Measurements from ENCODE around the gene THSD4.
A peak's percentile ranks its signal among the peaks of the same experiment; 100 is the strongest.

The THSD4 gene

DNA sequence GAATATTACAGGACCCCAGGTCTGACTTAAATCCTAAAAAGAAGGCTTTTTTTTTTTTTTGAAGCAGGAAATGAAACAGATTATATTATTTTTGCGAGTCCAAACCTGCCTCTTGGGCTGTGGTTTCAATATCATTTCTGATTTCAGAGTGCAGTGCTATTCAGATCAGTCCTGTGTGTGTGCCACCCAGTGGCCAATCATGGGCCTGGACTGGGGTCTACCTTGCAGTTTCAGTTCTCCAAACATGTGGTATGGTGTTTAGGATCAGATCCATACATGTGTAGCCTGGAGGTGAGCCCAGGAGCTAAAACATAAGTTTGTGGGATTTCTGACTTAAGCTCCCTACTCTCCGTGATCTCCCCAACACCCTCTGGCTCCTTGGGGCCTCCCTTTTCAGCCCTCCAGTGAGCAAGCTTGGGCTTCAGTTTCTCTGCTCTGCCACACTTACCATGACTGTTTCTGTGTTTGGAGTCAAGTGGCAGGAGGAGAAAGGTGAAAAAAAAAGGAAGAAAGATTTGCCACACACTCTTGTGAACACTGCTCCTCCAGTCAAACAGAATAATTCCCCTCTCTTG is 12.1 kb upstream of the THSD4 start:
- DNase-seq: peak; percentile 8 to 19

DNA sequence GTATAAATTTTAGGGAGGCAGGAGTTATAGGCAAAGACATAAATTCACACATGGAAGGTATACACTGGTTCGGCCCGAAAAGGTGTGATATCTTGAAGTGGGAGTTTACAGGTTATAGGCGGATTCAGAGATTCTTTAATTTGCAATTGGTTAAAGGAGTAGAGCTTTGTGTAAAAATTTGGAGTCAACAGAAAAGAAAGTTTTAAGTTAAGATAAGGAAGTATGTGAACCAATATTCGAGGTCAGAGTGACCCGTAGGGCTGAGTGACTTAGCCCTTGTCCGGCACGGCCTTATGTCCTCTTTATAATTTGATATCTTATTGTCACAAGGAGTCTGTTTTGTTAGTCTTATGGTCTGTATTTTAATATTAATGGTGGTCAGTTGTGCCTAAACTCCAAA is 10.6 kb upstream of the THSD4 start:
- no peak for DNase-seq

DNA sequence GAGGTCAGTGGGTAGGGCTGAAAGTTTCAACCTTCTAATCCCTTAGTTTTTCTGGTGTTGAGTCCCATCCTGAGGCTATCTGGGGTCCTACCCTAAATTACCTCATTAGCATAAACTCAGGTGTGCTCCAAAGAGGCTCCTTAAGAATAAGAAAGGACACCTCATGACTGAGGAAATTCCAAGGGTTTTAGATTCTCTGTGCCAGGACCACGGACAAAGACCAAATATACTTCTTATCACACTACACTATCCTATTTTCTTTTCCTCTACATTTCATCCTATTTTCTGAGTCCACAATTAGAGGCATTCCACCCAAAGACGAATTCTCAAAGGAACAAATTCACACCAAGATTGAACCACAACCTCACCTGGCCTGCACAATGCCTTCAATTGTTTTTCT is 9.8 kb upstream of the THSD4 start:
- DNase-seq: no peak

DNA sequence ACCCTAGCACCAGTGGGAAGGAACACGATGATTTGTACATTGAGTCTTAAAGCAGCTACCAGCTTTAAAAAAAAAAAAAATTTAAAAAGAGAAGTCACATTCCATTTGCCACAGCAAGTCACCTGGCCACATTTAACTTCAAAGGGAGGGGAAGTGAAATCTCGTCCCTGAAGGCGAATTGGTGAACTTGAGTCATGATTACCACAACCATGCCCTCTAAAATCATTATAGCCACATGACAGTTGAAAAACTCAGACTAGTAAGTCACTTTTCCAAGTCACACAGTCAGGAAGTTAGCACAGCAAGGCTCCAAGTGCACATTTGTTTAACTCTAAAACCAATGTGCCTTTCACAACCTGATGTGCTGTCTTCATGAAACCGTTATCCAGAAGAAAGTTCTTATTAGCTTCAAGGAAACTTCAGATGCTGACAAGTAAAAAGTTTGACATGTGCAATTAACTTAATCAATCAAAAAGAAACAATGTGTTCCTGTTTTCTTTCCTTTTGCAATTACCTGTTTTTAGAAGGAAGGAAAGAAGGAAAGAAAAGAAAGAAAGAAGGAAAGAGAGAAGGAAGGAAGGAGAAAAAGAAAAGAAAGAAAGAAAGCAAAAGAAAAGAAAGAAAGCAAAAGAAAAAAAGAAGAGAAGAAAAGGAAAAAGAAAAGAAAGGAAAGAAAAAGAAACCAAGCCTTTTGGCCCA is 8.3 kb upstream of the THSD4 start:
- no peak for DNase-seq

DNA sequence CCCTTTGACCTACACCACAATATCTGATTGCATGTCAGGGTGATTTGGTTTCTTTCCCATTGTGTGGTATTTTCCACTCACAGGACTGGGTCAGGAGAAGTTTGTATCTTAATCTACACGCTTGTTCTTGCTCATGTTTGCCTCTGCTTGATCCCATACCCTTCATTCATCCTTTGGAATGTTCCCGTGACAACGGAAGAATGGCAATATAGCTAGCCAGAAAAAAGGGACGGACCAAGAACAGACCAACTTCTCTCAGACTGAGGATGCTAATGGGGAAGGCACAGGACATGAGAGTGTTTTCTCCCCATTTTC is 7.8 kb upstream of the THSD4 start:
- no peak for DNase-seq

DNA sequence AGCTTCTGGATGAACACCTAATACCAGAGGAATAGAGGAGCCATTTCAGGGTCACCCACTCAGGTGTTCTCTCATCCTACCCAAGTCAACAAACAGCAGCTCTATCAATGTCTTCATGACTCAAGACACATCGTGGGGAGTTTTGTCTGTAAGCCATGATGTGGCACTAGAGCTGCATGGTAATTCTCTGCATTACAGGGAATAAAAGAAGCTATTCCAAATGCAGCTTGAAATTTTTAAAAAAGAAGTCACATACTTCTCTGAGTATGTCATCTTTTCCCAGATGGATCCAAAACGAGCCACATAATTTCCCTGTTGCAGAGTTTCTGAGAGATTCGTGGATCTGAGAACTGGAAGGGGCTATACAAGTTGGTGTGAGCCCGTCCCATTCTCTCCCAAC is 6.1 kb upstream of the THSD4 start:
- no peak for DNase-seq

DNA sequence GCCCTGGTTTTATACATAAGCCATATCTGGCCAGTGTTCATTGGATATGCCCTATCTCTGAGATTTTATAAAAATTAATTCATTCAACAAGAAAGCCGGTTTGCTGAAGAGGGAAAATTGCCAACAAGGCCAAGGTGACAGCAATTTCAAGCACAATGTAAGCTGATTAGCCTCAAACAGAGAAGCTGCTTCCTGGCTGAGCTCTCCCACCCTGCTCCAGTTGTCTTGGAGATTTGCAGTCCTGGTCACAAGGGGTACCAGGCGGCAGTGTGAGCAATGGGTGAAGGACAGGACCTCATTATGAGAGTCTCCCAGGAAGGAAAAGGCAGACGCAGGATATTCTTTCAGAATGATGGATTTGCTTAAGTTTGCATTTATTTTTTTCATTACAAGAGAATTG is 5.4 kb upstream of the THSD4 start:
- no peak for DNase-seq

DNA sequence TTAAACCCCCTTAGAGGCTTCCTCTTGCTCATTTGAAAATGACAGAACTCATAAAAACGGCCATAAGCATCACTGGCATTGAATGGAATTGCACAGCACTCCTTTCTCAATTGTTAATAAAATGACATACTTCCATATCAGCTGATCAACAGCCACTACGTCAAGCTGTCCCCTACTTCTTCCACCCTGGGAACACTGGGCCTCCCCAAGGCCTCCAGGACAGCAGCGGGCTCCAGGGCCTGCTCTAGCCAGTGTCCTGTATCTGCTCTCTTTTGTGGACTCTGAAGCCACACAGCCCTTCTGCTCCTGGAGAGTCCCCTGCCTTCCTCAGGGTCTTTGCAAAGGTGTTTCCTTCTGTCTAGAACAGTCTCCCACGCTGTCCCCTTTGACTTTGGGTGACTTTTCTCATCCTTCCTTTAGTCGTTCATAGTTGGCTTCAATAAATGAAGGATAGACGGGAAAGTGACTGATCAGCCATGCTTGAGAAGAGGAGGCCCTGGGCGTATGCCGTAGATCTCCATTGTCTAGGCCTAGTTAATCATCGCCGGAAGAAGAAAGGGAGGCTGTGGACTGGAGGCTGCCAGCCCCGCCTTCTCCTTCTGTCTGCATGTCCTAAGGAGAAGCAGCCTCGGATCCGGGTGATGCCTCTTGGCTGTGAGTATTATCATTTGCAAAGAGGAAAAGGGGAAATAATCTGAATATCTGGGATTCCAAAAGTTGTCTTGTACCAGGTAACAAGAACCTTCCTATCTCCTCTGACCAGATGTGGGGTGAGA is 4.7 kb upstream of the THSD4 start:
- no peak for DNase-seq

DNA sequence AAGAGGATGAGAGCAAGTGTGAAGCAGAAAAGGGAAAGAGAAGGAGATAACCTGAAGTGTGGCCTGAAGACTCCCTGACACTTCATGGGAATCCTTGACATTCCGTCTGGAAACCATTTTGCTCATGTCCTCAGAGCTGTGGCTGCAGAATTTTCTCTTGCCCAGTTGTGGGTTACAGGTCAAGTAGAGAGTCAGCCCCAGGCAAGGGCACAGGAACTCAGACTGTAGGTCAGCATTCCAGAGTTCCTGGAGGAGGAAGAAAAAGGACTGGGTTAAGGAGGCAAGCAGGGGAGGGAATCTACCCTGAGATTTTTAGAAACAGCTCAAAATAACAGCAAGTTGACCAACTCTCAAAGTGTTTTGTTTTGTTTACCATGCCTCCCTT is 4.1 kb upstream of the THSD4 start:
- no peak for DNase-seq

DNA sequence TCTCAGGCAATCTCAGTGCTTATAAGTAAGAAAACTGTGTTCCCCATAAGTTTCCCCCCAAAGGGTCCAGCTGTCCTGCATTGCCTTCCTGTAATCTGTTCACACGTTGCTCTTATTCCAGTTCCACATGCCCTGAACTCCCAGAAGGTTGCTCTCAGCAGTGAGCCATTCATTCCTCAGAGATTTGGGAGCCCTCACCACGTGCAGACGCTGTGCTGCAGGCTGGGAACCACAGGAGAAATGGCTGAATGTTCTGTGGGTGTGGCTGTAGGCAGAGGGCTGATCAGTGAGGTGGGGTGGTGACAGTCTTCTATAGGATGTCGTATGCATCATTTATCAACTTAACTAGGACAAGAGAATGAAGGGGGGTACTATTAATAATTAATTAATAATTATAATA is 3.3 kb upstream of the THSD4 start:
- no peak for DNase-seq

DNA sequence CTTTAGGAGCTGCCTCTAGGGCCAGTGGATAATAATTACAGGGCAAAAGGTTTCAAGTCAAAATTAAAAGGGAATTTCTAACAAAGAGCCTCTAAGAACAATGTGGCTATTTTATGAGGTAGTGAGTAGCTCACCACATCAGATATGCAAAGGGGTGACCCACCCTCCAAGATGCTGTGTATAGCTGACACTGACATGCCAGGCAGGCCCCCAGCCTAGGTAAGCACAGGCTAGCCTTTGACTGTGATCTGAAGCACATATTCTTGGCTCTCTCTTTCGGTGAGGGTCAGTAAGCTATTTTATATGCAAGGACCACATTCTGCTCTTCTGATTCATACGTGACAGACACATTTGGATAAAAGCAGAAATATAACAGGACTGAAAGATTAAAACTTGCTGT is 2.8 kb upstream of the THSD4 start:
- no peak for DNase-seq

DNA sequence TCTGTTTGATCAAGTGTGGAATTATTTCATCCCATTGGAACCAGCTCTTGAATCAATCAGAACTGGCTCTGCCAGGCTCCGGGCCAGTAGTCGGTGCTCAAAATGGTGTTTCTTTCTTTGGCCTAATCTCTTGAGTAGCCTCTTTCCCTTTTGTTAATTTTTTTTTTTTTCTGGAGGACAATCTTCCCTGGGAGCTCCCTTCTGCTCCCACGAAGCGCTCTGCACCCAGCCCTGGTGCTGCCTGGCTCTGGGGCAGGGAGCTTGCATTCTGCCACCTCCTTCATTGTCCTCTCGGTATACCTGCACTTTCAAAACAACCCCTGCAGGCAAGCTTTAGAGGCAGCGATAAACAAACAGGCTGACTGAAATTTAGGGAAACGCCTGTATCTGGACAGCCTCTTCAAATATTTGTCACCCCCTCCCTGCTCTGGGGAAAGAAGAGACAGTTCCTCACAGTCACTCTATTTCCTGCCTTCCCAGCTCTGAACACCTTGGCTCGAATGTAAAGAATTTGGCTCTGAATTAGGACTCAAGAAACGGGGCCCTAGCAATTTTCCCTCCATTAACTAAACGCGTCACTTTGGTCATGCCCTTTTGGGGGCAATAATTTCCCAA is 1.1 kb upstream of the THSD4 start:
- DNase-seq: no peak

DNA sequence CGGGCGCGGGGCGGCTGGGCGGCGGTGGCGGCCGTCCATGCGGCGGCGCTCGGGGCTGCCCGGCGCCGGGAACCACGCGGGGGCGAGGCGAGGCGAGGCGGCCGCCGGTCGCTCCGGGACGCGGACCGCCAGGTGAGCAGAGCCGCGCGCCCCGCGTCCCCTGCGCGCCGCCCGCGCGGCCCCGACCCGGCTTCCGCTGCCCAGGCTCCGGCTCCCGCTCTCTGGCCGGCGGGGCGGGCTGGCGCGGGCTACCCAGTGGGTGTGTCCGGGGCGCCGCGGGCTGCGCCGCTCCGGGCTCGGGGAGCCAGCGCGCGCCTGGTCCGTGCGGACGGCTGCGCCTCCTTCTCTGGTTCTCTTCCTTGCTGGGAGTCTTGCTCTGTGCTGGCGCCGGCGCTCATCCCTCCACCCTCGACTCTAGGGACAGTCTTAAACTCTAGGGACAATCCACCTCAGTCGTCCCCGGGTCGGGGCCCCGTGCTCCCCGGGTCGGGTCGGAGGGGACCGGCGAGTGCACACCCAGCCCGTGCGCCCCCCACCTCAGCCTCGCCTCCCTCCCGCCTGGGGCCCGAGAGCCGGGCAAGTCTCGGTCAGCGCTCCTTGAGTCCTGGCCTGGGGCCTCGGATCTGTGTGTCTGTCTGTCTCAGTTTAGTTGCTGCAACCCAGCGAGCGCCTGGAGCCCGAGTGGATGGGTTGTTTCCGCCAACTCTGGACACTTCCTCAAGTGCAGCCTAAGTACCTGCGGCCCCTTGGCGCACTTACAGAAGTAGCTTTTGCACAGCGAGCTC is 488 bp downstream of the THSD4 start:
- no peak for DNase-seq

DNA sequence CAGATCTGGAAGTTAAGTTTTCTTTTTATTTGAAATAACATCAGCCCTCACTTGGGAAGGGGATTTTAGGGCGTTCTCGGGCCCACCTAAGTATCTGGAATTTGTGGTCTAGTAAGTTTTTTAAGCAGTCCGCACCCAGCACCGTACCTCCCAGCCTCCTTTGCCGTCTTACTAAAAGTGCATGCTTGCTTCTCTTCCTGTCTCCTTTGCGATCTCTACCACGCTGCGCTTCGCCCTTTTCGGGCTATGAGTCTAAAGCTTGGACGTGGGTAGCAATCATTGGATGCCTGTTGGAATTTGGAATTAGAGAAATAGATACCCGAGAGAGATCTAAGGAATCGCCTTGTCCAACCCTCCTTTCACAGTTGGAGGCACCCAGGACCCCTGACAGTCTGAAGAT is 1.1 kb downstream of the THSD4 start:
- DNase-seq: no peak

DNA sequence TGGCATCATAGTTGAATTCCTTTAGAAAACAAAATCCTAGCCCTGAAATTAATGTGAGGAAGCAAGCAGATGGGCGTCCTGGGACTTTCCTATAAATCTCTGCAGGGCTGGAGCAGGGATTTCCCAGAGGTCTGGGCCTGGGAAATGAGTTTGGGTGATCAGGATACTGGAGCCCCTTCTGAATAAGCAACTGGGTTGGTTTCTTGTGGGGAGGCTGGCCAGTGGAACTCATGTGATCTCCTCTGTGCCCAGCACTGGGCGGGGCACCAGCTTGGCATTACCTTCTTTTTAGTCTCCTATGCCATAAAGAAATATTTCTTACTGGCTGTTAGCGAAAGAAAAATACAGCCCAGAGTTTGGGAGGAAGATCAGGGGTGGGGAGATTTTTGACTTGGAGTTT is 1.7 kb downstream of the THSD4 start:
- no peak for DNase-seq

DNA sequence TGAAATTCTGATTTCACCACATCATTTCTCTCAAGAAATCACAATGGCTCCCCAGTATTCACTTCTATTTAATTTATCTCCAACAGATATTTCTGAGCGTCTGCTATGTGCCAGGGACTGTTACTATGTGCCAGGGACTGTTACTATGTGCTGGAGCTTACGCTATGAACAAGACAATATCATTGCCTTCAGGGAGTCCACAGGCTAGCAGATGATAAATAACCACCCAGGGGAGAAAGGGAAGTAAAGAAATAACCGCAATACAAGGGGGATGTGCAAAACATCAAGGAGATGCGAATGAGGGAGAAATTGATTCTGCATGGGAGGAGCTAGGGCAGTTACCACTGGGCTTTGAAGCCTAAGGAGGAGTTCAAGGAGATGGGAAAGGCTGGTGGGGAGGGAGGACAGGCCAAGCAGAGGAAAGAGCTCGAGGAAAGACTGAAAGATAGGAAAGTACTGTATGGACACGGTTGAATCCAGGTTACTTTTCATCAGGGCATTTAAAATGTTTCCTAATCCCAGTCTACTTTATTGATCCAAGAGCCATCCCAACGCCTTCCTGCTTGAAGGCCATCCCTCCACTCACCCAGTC is 2.5 kb downstream of the THSD4 start:
- DNase-seq: no peak

DNA sequence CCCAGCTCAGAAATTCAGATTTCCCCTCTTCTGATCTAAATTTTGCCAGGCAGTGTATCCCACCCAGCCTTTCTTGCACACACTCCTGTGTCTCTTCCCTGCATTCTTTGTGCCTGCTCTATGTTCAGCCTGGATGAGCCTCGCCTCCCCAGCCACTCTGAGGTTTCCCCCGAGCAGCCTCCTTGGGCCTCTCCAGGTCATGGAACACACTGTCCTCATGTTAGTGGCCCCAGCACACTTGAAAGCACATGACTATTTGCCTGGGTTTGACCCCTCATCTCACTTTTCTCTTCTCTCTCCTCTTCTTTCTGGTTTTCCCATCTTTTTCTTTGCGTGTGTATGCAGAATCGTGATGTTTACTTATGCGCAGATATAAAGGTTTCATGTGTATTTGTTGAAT is 3.1 kb downstream of the THSD4 start:
- no peak for DNase-seq

DNA sequence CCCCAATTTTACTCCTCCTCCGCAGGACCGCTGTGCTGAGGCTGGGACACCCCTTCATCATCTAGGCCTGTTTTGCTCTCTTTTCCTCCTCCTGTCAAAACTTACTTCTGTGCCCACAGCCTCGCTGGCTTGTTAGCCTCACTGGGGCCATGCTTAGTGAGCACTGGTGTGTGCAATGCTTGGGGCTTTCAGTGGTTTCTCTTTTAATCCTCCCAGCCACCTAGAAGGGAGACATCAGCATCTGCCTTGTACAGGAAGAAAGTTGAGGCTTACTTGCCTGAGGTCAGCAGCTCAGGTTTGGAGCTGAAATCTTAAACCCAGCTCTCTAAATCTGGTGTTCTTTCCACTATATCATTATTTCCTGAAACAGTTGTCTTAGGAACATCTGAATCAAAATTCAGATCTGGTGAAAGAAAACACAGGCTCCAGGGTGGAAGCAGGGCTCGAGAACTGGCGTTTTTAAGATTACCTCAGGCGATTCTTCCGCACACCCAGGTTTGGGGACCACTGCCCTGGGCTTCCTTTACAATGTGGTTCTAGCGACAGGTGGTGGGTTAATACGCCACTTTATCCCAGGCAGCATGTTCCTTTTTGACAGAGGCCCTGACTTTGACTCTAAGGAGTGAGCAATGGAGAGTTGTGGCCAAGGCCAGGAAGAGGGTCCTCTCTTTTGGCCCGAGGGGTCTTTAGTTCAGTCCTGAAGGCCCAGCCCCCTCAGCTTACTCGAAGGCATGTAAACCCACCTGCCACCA is 3.8 kb downstream of the THSD4 start:
- DNase-seq: no peak

DNA sequence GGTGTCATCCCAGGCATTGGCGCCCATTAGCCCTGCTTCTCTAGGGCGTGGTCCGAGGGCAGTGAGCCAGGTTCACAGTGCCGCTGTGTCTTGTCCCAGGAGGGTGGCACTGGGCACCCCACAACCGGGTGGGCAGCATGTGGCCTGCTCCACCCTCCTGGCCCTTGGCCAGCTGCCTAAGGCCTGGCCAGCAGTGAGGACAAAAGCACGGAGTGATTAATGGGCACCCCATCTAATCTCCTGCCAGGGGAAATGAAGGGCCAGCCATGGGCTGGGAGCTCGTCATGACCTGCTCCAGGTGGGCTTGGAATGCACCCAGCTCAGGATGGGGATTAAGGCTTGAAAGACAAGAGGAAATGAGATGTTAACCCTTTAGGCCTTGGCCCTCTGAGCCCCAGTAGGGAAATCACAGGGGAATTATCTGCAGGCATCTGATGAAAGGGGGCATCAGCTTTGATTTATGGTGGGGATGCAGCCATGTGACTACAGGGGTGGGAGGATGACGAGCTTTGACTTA is 5.2 kb downstream of the THSD4 start:
- no peak for DNase-seq

DNA sequence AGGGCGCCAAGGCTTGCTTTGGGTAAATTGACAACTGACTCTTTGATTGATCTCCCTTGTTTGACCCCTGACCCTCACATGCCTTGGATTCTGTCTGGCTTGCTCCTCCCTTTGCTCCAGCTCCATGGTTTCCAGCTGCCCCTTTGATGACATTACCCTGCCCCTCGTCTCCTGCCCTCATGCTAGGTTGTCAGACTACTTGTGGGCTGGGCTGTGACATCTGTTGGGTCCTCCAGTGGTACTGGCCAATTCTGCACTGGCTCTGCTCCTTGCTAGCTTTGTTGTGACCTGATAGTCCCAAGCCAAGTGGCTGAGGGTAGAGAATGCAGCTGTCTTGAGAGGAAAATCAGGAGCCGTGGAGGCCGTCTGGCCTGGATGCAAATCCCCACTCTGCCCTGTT is 6.2 kb downstream of the THSD4 start:
- DNase-seq: no peak

DNA sequence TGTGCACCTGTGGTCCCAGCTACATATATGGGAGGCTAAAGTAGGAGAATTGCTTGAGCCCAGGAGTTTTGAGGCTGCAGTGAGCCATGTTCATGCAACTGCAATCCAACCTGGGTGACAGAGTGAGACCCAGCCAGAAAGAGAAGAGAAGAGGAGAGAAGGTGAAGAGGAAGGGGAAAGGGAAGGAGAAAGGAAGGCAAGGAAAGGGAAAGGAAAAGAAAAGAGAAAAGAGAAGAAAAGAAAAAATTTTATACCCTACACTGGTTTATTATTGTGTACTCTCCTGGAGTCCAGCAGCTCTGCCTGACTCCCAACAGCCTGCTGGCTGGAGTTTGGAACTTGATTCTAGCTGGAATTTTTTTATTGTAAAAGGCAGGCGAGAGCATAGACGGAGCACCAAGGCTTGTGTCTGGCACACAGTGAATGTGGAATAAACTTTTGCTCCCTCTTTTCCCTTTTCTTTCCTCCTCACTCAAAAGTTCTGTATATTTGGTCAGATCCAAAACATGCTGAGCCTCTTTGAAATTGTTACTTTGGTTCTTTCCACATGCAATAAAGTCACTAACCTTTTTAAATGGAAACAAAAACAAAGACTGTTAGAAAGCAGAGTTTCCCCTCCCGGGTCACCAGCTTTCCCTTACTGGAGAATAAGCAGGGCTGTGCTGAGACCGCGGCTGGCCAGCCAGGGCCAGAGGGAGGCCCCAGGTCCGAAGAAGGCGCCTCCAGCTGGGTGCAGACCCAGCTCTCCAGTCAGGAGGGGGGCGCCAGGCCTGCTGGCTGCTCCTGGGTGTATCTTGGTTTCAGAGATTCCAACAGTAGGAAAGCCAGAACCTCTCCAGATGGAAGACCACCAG is 9.9 kb downstream of the THSD4 start:
- DNase-seq: no peak

Data from SHP77 (cell line).